ENCODE measurements around the gene ARIH1.

Gene ARIH1

DNA sequence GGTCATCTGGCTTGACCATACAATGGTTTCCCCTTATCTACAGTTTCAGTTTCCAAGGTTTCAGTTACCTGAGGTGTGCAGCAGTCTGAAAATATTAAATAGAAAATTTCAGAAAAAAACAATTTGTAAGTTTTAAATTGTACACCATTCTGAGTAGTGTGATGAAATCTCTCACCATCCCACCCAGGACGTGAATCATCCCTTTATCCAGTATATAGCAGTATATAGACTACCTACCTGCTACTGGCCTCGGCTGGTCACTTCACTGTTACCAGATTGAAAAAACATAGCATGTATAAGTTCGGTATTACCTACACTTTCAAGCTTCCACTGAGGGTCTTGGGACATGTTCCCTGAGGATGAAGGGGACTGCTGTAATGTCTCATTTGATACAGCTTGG is 12.0 kb downstream of the ARIH1 start:
- POLR2A ChIA-PET = no interaction called here
- CTCF ChIA-PET = no interaction called here
- TF ChIP-seq, protein P1, sequence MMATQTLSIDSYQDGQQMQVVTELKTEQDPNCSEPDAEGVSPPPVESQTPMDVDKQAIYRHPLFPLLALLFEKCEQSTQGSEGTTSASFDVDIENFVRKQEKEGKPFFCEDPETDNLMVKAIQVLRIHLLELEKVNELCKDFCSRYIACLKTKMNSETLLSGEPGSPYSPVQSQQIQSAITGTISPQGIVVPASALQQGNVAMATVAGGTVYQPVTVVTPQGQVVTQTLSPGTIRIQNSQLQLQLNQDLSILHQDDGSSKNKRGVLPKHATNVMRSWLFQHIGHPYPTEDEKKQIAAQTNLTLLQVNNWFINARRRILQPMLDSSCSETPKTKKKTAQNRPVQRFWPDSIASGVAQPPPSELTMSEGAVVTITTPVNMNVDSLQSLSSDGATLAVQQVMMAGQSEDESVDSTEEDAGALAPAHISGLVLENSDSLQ (IDR thresholded peaks at IDR 0.05) = no peak
- TF ChIP-seq ELF4 (IDR thresholded peaks at IDR 0.05) = no peak
- no peak for TF ChIP-seq SUZ12 (IDR thresholded peaks at IDR 0.05)
- TF ChIP-seq FOXK2 (IDR thresholded peaks at IDR 0.05) = no peak
- no peak for TF ChIP-seq FOXA1 (IDR thresholded peaks at IDR 0.05)
- TF ChIP-seq TARDBP (IDR thresholded peaks at IDR 0.05) = no peak
- TF ChIP-seq SP1 (IDR thresholded peaks at IDR 0.05) = no peak
- TF ChIP-seq BHLHE40 (IDR thresholded peaks at IDR 0.05; ENCODE audit: borderline replicate concordance) = no peak
- no peak for TF ChIP-seq ZNF384 (IDR thresholded peaks at IDR 0.05)
- no peak for DNase-seq (ENCODE audit: extremely low spot score)

DNA sequence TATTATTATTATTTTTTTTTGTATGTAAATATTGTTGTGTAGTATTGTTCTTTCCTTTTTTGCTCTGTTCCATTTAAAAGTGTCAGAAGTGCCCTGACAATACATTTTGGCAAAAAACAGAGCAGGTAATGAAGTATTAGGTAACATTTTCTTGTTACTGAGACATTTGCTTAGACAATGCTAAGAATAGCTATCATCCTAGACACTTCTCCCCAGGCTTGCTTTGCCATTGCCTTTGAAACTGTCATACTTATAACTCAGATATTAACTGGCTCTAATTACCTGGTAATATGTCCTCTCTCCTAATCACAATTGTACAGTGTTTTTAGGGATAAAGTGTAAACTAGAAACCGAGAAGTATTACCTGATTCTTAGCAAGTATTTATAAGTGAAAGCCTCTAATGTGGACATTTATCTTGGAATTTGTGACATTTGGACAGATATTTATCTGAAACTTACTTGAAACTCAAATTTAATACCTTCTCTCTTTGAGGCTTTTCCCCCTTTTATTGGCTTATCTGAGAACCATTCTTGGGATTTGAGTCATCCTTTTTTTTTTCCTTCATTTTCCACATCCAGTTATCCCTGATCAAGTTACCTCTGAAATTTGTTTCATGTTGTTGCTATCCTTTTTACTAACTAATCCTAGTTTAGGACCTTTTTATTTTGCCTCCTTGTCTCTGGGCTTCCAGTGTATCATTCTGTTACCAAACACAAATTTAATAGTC is 13.1 kb downstream of the ARIH1 start:
- ChIA-PET POLR2A (interaction anchor here (1.1 kb wide), 1 partner anchor 14 kb away, joined by 3 read pairs; no protein-coding TSS in a partner anchor), CTCF (no interaction called here)
- DNase-seq (ENCODE audit: extremely low spot score) = no peak
- TF ChIP-seq ARNT (IDR thresholded peaks at IDR 0.05) (no peak), L3MBTL2 (conservative IDR thresholded peaks at IDR 0.05) (no peak), LEF1 (IDR thresholded peaks at IDR 0.05; ENCODE audit: borderline replicate concordance) (no peak), FOXM1 (IDR thresholded peaks at IDR 0.05; ENCODE audit: borderline replicate concordance) (no peak), ELF4 (IDR thresholded peaks at IDR 0.05) (no peak), BHLHE40 (IDR thresholded peaks at IDR 0.05; ENCODE audit: borderline replicate concordance) (no peak), FOXK2 (IDR thresholded peaks at IDR 0.05) (no peak), HDGF (IDR thresholded peaks at IDR 0.05; ENCODE audit: borderline replicate concordance) (no peak), SUZ12 (IDR thresholded peaks at IDR 0.05) (no peak), CTBP1 (IDR thresholded peaks at IDR 0.05; ENCODE audit: borderline replicate concordance) (no peak), NFRKB (IDR thresholded peaks at IDR 0.05) (no peak), ZNF384 (IDR thresholded peaks at IDR 0.05) (no peak), TARDBP (IDR thresholded peaks at IDR 0.05) (no peak), FOXA1 (IDR thresholded peaks at IDR 0.05) (no peak), SP1 (IDR thresholded peaks at IDR 0.05) (no peak)
- TF ChIP-seq, protein P1 (IDR thresholded peaks at IDR 0.05) = no peak

DNA sequence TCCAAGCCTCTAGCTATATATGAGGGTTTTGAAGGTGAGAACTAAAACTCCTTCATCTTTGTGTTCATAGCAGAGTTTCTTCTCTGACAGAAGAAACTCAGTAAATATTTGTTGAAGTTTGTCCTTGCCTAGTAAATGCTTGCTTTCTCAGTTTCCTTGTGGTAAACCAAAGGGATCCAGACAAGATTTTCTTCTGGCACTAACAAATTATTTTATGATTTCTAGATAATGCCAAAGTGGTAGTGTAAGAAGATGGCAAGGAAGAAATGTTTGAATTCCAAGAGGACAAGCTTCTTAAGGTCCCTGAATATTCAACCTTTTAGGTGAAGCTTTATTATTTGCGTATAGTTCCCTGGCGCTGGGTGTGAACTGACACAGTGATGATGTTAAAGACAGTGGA is 14.4 kb downstream of the ARIH1 start:
- ChIA-PET POLR2A (interaction anchor here (1.4 kb wide), 1 partner anchor 14 kb away, joined by 3 read pairs; no protein-coding TSS in a partner anchor), CTCF (no interaction called here)
- TF ChIP-seq NFRKB (IDR thresholded peaks at IDR 0.05) (no peak), FOXK2 (IDR thresholded peaks at IDR 0.05) (no peak), SUZ12 (IDR thresholded peaks at IDR 0.05) (no peak), L3MBTL2 (conservative IDR thresholded peaks at IDR 0.05) (no peak), BHLHE40 (IDR thresholded peaks at IDR 0.05; ENCODE audit: borderline replicate concordance) (no peak), LEF1 (IDR thresholded peaks at IDR 0.05; ENCODE audit: borderline replicate concordance) (no peak), FOXA1 (IDR thresholded peaks at IDR 0.05) (no peak), ZNF384 (IDR thresholded peaks at IDR 0.05) (no peak), CTBP1 (IDR thresholded peaks at IDR 0.05; ENCODE audit: borderline replicate concordance) (no peak), ELF4 (IDR thresholded peaks at IDR 0.05) (no peak), SP1 (IDR thresholded peaks at IDR 0.05) (no peak), FOXM1 (IDR thresholded peaks at IDR 0.05; ENCODE audit: borderline replicate concordance) (no peak), TARDBP (IDR thresholded peaks at IDR 0.05) (no peak), ARNT (IDR thresholded peaks at IDR 0.05) (no peak), HDGF (IDR thresholded peaks at IDR 0.05; ENCODE audit: borderline replicate concordance) (no peak)
- TF ChIP-seq, protein P1 (IDR thresholded peaks at IDR 0.05) = no peak
- no peak for DNase-seq (ENCODE audit: extremely low spot score)

DNA sequence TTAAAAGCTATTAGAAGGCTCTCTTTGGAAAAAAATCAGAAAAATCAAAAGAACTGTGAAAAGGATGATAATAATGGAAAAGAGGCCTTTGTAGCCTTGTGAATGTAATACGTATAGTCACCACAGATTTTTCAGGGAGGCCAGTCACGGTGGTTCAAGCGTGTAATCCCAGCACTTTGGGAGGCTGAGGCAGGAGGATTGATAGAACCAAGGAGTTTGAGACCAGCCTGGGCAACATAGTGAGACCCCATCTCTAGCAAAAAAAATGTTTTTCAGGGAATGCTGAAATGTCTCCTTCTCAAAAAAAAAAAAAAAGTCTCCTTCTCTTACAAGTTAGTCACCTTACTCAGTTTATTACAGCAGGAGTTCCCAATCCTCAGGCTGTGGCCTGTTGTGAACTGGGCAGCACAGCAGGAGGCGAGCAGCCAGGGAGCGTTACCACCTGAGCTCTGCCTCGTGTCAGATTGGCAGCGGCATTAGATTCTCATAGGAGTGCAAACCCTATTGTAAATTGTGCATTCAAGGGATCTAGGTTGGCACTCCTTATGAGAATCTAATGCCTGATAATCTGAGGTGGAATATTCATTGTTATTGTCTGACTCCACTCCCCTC is 15.9 kb downstream of the ARIH1 start:
- POLR2A ChIA-PET = interaction anchor here (1.4 kb wide), 1 partner anchor 15 kb away, joined by 3 read pairs; no protein-coding TSS in a partner anchor
- no peak for TF ChIP-seq FOXK2 (IDR thresholded peaks at IDR 0.05)
- no peak for TF ChIP-seq BHLHE40 (IDR thresholded peaks at IDR 0.05; ENCODE audit: borderline replicate concordance)
- TF ChIP-seq L3MBTL2 (conservative IDR thresholded peaks at IDR 0.05) = no peak
- TF ChIP-seq TARDBP (IDR thresholded peaks at IDR 0.05) = no peak
- TF ChIP-seq ELF4 (IDR thresholded peaks at IDR 0.05) = no peak
- TF ChIP-seq LEF1 (IDR thresholded peaks at IDR 0.05; ENCODE audit: borderline replicate concordance) = no peak
- TF ChIP-seq FOXM1 (IDR thresholded peaks at IDR 0.05; ENCODE audit: borderline replicate concordance) = no peak
- no peak for TF ChIP-seq NFRKB (IDR thresholded peaks at IDR 0.05)
- TF ChIP-seq ZNF384 (IDR thresholded peaks at IDR 0.05) = no peak
- TF ChIP-seq, protein P1 (IDR thresholded peaks at IDR 0.05) = no peak
- TF ChIP-seq SUZ12 (IDR thresholded peaks at IDR 0.05) = no peak
- no peak for TF ChIP-seq SP1 (IDR thresholded peaks at IDR 0.05)
- CTCF ChIA-PET = interaction anchor here (1.3 kb wide), 1 partner anchor 11 kb away, joined by 3 read pairs; no protein-coding TSS in a partner anchor
- DNase-seq (ENCODE audit: extremely low spot score) = no peak

DNA sequence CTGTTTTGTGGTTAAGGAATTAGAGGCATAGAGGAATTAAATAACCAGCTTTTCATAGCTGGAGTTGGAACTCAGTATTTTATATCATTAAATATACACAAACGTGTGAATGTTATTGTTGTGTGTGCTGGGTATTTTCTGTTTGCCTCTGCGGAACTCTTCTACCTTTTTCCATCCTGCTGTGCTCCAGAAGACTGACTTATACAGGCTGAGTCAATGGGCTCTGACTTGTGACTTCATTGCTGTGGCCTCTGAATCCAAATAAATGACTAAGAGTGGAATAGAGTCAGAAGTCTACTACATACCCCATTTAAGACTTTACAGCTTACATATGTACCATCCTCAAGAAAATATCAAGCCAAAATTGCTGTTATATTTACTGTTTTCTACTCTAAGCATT is 17.6 kb downstream of the ARIH1 start:
- DNase-seq (ENCODE audit: extremely low spot score) = no peak
- TF ChIP-seq ARNT (IDR thresholded peaks at IDR 0.05) (no peak), ELF4 (IDR thresholded peaks at IDR 0.05) (no peak), CTBP1 (IDR thresholded peaks at IDR 0.05; ENCODE audit: borderline replicate concordance) (no peak), FOXM1 (IDR thresholded peaks at IDR 0.05; ENCODE audit: borderline replicate concordance) (no peak), LEF1 (IDR thresholded peaks at IDR 0.05; ENCODE audit: borderline replicate concordance) (no peak), TARDBP (IDR thresholded peaks at IDR 0.05) (no peak), BHLHE40 (IDR thresholded peaks at IDR 0.05; ENCODE audit: borderline replicate concordance) (no peak), ZNF384 (IDR thresholded peaks at IDR 0.05) (no peak), FOXA1 (IDR thresholded peaks at IDR 0.05) (no peak), SUZ12 (IDR thresholded peaks at IDR 0.05) (no peak), L3MBTL2 (conservative IDR thresholded peaks at IDR 0.05) (no peak), HDGF (IDR thresholded peaks at IDR 0.05; ENCODE audit: borderline replicate concordance) (no peak), SP1 (IDR thresholded peaks at IDR 0.05) (no peak), NFRKB (IDR thresholded peaks at IDR 0.05) (no peak), FOXK2 (IDR thresholded peaks at IDR 0.05) (no peak)
- TF ChIP-seq, protein P1 (IDR thresholded peaks at IDR 0.05) = no peak
- ChIA-PET CTCF (interaction anchor here (0.6 kb wide), 1 partner anchor 103 kb away, joined by 3 read pairs; no protein-coding TSS in a partner anchor), POLR2A (interaction anchor here (0.9 kb wide), 1 partner anchor 18 kb away, joined by 4 read pairs; no protein-coding TSS in a partner anchor)
